Measurements from ENCODE around the gene AUTS2.
A peak's percentile ranks its signal among the peaks of the same experiment; 100 is the strongest.

Gene AUTS2

DNA sequence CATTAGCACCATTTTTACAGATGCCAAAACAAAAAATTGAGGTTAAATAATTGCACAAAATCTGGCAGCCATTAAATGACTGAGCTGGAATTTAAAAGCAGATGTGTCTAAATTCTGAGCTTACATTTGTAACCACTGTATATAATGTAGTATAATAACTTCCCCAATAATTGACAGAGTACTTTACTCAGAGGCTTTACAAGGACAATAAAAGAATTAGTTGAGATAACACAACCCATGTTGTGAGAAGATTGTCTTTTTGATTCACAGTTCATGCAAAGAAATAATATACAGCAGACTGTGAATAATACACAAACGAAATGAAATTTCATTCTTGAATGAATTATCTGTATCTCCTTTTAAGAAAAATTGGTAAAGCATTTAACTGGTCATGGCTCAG is 417.1 kb downstream of the AUTS2 start:
- DNase-seq, result no peak

DNA sequence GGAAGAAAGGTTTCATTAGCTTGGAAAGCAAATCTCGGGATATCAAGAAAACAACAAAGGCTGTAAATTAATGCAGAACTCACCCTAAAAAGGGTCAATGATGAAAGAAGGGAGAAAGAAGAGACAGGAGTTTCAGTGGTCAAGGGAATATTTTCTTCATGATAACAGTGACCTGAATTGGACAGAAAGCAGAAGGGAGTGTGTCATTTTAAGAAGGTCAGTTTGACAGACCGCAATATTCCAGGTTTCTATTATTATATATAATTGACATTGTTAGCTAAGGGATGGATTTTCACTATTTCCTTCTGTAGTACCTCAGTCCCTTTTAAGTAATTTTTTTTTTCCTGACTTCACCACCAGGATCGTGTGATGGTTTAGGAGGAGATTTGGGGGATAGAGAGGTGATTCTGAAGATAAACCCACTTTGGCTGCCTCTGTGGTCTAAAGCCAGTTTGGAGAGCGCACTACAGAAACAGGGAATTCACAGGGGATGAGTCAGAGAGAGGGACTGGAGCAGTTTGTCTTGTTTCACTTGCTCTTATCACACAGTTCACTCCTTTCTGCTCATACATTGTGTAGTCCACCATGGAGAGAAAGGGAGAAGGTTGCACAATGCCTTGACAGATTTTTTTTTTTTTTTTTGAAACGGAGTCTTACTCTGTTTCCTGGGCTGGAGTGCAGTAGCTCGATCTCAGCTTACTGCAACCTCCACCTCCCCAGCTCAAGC is 417.9 kb downstream of the AUTS2 start:
- peak; percentile 21 for DNase-seq

DNA sequence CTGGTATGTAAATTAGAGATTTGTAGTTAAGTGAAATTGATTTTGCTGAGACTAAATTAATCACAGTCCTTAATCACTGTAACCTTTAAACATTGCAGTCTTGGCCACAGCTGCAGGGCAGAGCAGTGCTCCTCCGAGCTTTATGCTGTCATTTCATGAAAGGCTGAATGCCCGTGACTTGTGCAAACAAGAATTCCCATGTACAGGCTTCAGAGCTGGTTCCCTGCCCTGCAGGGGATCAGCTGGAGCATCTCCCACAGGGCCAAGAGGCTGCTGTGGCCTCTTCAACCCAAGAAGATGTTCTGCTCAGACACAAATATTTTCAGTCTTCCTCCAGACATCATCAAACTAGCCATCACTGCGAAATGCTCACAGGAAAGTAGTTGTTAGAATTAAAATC is 419.1 kb downstream of the AUTS2 start:
- no peak for DNase-seq

DNA sequence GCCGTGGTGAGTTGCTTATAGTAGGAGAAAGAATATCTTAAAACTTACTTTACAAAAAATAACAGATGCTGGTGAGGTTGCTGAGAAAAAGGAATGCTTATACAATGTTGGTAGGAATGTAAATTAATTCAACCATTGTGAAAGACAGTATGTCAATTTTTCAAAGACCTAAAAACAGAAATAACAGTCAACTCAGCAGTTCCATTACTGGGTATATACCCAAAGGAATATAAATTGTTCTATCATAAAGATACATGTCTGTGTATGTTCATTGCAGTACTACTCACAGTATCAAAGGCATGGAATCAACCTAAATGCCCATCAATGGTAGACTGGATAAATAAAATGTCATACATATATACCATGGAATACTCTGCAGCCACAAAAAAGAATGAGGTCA is 420.4 kb downstream of the AUTS2 start:
- no peak for DNase-seq

DNA sequence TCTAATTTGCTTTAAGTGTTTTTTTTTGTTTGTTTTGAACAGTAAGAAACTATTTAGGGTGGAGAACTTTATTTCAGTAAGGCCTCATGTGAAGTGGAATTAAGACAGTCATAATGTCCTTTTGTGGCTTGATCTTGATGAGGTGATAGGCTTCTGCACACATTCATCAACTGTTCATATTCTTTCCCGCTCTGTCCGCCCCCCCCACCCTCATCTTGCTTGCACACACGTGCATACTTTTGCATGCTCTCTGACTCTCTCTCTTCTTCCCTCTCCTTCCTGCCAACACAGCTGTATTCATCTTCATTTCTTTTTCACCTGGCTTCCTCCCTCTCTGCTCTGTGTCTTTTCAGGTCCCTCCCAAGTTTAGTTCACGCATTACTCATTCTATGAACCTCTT is 429.6 kb downstream of the AUTS2 start:
- no peak for DNase-seq

DNA sequence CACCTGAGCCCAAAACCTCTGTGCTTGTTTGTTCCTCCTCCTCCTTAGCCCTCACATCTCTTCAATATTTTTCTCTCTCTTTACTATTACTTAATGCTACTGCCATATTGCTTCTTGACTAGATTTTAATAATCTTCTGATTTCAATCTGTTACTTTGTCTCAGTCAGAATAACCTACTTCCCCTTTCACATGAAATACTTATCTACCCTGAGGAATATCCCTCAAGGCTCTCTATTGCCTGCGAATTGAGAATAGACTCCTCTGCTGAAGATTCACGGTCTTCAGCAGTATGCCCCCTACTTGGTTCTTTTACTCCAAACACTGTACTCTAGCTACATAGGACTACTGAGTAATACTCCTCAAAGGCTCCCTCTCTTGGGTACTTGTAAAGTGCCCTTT is 430.3 kb downstream of the AUTS2 start:
- DNase-seq, result no peak

DNA sequence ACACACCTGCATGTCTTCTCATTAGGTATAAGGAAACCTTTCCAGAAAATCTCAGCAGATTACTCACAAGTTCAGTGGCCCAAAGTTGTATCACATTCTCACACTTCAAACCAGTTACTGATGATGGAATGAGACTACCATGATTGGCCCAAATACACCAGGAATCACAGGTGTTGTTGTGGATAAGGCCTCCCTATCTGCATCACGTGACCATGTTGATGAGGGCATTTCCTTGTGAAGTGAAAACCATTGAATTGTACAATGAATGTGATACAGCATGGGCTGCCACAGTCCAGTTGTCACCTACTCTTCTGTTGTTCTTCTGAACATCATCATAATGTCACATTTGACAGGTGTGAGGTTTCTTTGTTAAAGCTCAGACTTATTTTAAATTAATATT is 431.7 kb downstream of the AUTS2 start:
- no peak for DNase-seq

DNA sequence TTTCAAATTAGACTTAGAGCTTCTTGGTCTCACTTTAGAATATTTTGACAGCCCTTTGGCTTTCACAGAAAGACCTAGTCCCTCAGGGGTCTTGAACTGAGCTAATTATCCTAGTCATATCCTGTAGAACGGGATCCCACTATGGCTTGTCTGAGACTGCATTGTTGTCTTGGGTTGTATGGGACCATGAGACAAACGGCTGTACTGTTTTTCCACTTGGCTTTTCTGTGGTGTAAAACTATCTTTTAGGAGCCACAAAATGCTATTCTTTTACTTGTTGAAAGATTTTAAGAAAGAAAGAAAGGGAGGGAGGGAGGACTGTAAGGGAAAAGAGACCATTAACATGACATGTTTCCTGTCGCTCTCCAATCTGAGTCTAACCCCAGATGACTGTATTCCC is 432.5 kb downstream of the AUTS2 start:
- no peak for DNase-seq

DNA sequence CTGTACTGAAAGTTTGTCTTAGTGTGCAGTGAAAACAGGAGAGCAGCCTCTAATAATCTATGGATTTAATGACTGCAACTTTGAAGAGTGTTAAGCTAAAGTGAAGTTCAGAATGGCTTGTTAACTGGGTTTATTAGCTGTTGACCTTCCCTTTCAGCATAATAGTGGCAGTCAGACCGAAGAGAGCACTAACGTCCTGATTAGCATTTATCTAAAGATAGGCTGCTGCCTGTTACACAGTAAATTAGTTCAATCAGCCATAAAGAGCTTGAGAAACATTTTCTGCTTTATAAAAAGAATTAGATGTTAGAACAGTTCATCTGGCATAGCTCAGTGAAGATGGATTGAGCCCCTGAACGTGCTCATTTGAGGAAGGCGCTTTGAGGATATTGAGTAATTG is 433.0 kb downstream of the AUTS2 start:
- no peak for DNase-seq

DNA sequence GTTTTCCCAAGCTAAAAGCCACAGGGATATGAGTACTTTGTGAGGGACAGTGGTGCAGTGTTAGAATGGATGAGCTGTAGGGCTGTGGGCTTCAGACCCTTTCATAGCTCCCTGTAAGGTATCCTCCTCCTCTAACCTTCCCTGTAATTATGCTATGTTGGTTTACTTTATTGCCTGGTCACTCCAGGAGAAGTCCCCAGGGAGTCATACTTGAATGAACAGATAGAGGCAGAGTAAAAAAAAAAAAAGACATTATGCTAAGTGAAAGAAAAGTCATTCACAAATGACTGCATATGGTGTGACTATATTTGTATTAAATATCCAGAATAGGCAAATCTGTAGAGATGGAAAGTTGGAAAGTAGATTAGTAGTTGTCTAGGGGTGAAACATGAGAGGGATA is 434.4 kb downstream of the AUTS2 start:
- no peak for DNase-seq

DNA sequence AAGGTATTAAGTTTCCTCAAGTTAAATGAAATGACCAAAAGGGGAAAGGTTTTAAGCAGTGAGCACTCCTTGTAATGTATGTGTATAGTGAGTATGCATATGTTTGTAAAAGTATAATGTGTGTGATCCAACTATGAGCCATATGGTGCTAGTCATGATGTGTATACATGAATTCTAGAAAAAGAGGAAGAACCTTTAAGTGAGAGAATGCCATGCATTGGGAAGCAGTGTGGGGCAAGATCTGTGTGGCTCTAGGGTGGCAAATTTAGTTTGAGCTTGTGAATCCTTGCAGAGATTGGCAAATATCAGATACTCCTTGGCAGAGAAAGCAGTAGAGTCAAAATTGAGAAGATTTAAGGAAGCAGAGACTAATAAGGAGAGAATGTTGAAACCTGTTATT is 435.0 kb downstream of the AUTS2 start:
- DNase-seq, result no peak

DNA sequence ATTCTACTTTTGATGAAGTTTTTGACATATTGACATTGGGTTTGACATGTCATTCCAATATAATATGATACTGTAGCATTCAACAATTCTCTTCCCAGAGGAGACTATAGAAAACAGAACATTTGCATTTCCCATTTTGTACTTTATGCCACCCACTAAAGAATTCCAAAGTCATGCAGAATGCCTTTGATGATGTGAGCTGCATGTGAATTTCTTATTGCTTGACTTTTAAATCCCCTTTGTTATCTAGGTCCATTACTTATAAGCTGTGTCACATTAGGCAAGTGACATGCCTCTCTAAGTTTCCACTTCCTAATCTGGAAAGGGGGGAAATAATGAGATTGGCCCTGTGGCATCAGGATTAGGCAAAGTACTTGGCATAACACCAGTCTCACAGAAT is 436.7 kb downstream of the AUTS2 start:
- no peak for DNase-seq

DNA sequence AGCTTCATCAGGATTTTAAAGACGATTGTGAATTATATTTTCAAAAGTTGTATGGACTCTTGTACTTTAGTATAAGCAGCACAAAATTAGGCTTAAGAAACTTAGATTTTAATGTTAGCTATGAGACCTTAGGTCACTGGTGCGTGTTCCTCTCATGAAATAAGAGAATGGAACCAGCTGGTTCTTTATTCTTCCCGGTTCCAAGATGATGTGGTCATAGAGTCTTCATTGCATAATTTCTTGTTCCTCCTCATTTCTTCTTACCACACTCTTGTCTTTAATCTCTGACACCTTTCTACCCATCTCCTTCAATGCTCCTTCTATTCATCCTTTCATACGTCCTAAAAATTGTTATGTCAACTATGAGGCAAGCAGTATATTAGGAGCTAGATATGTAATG is 437.2 kb downstream of the AUTS2 start:
- DNase-seq, result no peak

DNA sequence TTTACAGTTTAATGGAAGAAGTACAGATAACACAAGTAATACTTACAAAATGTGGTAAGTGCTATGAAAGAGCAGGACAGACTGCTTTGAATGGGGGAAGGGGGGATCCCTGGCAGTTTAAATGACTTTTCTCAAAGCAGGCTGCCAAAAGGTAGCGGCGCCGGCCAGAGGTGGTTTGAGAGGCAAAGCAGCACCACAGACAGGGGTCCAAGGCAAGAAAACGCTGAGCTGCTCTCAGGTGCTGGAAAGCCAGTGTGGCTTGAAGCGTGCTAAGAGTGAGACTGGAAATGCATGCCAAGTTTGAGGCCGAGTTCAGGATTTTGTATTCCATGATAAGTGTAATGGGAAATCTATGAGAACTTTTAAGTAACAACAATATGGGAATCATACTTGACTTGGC is 437.7 kb downstream of the AUTS2 start:
- DNase-seq, result no peak

DNA sequence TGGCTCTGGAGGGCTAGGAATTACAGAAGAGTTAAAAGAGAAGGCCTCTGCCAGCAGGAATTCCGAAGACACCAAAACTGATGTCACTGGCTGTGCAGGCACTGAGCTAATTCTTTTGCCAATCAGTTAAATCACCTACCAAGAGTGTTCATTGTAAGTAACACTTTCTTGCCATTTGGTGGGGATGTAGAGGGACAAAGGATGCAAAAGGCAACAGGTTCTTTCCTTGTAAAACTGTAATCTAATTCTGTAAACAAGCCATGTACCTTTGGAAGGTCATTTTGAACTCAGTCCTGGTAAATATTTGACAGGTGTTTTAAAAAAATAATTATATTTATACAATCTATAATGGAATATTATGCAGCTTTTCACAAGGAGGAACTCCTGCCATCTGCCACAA is 438.4 kb downstream of the AUTS2 start:
- no peak for DNase-seq

DNA sequence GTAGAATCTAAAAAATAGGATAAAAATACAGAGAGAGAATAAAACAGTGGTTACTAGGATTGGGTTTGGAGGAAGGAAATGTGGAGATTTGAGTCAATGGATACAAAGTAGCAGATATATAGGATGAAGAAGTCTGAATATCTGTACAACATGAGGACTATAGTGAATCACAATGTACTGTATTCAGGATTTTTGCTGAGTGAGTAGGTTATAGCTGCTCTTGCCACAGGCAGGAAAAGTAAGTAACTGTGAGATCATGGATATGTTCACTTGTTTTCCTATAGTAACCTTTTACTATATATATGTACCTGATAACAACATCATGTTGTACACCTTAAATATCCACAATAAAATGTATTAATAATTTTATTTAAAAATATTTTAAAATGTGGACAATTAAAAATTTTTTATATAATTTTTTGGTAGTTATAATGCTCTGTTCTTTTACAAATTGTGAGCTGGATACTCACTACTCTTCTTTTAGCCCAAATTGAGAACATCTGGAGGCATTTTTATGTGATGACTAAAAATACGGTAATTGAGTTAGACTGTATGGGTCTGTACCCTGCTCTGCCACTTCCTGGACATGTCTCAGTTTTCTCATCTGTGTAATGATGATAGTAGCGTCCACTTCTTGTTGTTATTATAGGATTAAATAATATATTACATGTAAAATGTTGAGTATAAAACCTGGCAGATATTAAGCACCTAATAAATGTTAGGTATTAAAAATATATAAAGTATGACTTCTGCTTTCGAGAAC is 439.1 kb downstream of the AUTS2 start:
- DNase-seq, result no peak

DNA sequence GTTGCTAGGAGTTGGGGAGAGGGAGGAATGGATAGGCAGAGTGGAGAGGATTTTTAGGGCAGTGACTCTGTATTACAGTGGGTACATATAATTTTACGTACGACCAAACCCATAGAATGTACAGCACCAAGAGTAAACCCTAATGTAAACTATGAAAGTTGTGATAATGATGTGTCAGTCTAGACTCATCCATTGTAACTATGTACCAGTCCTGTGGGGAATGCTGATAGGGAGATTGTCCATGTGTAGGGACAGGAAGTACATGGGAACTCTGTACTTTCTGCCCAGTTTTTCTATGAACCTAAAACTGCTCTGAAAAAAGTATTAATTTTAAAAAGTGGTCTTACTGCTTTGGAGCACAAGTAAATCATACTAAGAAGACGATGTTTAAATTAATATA is 441.8 kb downstream of the AUTS2 start:
- no peak for DNase-seq

DNA sequence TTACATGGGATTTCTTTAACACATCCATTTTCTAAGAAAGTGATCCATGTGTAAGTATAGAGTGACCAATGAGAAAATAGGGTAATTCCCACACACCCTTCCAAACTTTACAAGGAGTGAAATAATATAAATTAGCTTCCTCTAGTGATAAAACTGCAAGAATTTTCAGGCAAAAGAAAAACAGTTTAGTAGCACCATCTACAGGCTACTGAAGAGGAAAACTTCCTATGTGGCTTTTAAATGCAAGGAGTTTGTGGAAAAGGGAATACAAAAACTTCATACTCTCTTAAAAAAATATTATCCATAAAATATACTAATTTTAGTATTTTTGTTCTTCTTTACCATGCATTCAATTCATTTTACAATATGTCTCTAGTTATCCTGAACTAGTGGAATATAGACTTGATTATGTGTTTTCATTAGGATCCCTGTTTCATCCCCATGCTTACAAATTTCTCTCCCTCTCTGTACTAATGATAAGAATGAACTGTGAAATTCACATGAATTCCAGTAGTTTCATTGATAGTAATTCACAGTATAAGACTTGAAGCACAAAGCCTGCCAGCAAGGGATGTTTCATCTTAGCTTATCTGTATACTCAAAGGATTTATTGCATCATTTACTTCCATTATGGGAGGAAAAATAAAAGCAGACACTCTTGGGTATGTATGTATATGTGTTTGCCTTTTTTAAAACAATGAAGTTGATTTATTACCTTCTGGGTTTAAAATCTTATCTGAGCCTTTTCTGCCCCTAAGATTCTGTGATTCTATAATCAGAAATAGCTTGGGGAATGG is 442.9 kb downstream of the AUTS2 start:
- peak; percentile 62 for DNase-seq

DNA sequence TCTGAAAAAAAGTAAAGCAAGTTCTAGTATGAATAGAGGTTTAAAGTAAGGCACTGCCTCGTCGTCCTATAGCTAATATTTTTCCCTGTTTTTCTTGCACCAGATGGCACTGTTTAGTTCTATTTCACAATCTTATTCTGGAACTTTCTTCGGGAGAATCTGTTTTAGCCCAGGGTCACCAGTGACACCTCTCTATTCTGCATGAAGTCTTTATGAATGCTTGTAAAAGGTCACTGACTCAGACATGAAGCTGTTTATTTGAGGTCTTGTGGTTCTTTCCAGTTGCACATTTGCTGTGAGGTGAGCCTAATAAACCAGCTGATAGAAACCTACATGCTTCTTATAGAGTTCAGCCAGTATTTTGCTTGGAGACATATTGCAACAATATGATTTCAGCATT is 444.3 kb downstream of the AUTS2 start:
- DNase-seq, result peak; percentile 27

DNA sequence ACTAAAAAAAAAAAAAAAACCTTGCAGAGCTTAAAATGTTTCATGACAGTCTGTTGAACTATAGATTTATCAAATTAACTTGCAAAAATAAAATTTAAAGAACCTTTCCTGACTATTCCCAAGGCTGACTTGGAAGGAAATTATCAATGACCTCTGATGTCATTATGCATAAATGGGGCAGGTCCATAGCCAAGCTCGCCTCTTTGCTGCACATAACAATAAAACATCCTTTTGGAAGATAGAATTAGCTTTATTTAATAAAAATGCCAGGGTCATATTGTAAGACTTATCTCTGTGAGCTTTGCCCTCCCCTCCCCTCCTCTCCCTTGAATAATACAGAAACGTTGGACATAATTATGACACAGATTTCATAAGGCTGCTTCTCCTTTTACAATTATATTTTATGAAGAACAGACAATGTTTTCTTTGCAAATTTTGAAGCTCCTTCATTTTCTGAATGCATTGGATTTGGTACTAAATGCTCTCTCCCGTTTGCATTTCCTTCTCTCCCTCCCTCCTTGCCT is 444.8 kb downstream of the AUTS2 start:
- DNase-seq, result no peak

DNA sequence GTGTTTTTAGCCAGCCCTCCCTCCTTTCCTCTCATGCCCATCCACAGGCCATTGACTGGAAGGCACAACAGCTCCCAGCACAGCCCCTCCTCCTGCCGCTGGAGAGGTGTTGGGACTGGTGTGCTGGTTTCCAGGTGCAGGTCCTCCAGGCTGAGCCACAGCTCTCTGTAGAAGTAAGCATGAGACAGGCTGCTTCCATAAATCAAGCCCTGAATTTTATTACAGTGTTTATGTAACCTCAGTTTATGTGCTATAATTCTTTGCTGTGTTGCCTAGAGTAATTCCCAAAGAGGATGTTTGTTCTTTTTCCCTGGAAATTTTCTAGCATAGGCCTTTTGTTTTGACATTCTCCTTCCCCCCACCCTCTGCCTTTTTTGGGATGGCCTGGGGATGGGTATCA is 445.8 kb downstream of the AUTS2 start:
- no peak for DNase-seq

DNA sequence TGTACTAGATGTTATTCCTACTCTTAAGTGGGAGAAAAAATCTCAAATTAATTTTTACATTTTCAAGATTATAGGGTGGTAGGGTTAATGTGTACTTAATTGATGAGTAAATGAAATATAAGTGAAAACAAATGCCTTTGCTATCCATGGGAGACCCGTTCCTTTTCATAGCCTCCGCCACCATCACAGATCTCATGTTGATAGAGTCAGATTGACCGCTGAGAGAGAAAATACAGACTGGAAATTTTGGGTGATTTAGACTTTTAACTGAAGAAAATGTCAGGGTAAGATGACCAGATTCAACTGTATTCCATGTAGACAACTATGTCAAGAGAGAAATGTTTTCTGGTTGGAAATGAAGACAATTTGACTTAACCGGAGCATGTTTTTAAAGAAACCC is 446.2 kb downstream of the AUTS2 start:
- no peak for DNase-seq

DNA sequence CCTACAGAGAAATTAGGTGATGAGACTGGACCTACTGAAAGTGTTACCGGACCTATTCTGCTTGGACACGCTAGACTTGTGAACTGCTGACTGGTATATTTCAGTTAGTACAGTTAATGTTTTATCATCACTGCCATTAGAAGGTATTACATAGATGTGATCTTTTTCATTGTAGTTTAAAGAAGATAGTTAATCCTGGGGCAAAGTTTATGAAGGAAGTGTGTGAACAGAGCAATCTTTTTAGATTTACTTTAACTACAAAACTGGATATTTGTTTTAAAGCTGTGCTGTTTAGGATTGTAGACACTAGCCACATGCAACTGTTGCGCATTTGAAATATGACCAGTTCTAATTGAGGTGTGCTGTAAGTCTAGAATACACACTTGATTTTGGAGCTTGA is 446.7 kb downstream of the AUTS2 start:
- DNase-seq, result no peak

DNA sequence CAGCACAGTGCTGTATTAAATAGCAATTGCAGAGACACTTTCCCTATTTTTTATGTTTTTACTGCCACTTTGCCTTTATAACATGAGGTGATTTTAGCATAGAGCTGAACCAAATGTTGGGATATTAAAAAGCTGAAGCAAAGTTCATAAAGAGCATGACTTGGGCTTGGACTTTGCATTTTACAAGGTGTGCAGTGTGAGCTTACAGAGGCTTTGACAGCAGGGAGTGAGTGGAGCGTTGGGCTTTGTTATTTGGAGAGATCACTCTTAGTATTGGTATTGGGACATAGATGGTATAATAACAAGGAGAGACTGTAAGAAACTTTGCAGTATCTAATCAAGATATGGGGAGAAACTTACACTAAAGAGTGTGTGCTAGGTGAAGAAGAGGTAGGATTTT is 449.1 kb downstream of the AUTS2 start:
- no peak for DNase-seq
